ENCODE results near the gene GGNBP2. TPM values are rescaled to one million over a fixed set of nuclear protein-coding genes. Genes with fewer than 3 reads are reported as not detected.

Gene GGNBP2
- total and polyA plus RNA-seq, 2 of the 8 experiments (the other 6 are each of a cell fraction or from before 2014, with no cell fraction given), result 29.2 to 35.8 TPM

DNA sequence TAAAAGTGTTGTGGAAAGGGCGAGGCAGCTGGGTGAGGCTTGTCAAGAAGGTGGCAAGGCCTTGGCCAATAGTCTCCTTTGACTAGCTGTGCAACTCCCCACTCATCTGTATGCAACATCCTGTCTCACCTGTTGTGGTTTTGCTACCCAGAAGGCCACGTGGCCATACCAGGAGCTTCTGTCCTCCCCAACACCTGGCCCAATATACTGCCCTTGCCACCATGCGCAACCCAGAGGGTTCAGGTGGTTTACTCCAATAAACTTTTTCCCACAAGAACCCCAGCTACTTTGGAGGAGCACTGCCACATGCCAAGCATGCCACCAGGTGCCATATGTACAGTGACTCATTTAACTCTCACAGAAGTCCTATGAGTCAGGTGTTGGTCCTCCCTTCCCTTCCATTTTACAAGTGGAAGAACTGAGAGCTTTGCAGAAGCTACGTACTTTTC is 20.3 kb upstream of the GGNBP2 start:
- no peak for TF ChIP-seq CBX5 (IDR thresholded peaks at IDR 0.05; ENCODE audit: low read depth, low read length)
- TF ChIP-seq FOSL1 (IDR thresholded peaks at IDR 0.05; ENCODE audit: insufficient read depth, low read depth, low read length), result no peak
- TF ChIP-seq POLR2A (IDR thresholded peaks at IDR 0.05; ENCODE audit: control extremely low read depth in 1 of 2, low read depth in 2 of 2, low read length in 2 of 2), result no peak
- Histone ChIP-seq H4K91ac (replicated peaks; ENCODE audit: insufficient read length, low read length) (no peak overlapping the region), H3K79me2 (ENCODE audit: control insufficient read depth in 1 of 2, insufficient read depth in 2 of 2, low read length in 2 of 2) (peaks cover 0 to 3% of the 10 kb centered on the region in 2 experiments; a peak in 1 of 4 replicates), H3K56ac (replicated peaks; ENCODE audit: insufficient read length, low read depth, low read length) (no peak overlapping the region), H3K18ac (ENCODE audit: extremely low read depth, low read length) (no peak overlapping the region), H3K79me1 (ENCODE audit: low read depth, low read length) (peaks cover 3% of the 10 kb centered on the region; the same call in 1 of the 2 replicates), H3K23ac (ENCODE audit: insufficient read length) (no peak overlapping the region), H4K8ac (ENCODE audit: extremely low read depth, insufficient read depth, low read length) (no peak overlapping the region), H3K14ac (ENCODE audit: insufficient read length) (no peak overlapping the region), H3K4me2 (ENCODE audit: insufficient read depth in 1 of 2, low read depth in 2 of 2, low read length in 2 of 2) (no peak overlapping the region), H3K9me3 (ENCODE audit: insufficient read depth in 2 of 2, low read depth in 1 of 2, low read length in 1 of 2) (no peaks in the 10 kb centered on the region), H2BK5ac (ENCODE audit: low read depth, low read length) (no peak overlapping the region), H3K4me1 (replicated peaks in 1 of 4; ENCODE audit: control insufficient read depth in 3 of 4, insufficient read depth in 4 of 4, low read length in 3 of 4) (no peaks in the 10 kb centered on the region), H2AK5ac (ENCODE audit: low read depth, low read length) (no peak overlapping the region), H3K23me2 (ENCODE audit: low read depth, low read length) (0 out of 2 replicates have a peak, but pooled peaks cover 2% of the 10 kb centered on the region), H2BK20ac (ENCODE audit: low read length) (no peak overlapping the region), H3K27me3 (replicated peaks in 1 of 4; ENCODE audit: control insufficient read depth in 3 of 4, extremely low read depth in 1 of 4, insufficient read depth in 3 of 4, low read length in 3 of 4) (no peaks in the 10 kb centered on the region), H3K4ac (replicated peaks; ENCODE audit: insufficient read length, low read depth, low read length) (no peak overlapping the region), H3K9ac (replicated peaks in 1 of 4; ENCODE audit: extremely low read depth in 1 of 4, low read depth in 3 of 4, low read length in 3 of 4) (no peak overlapping the region), H3K27ac (ENCODE audit: low read depth, low read length) (no peak overlapping the region), H3K36me3 (ENCODE audit: control insufficient read depth in 2 of 4, insufficient read depth in 4 of 4, low read length in 3 of 4) (peaks cover 42 to 81% (median 61%) of the 10 kb centered on the region in 4 experiments), H2BK120ac (replicated peaks; ENCODE audit: low read depth, low read length) (no peak overlapping the region), H2AFZ (ENCODE audit: low read length) (no peak overlapping the region), H2BK15ac (ENCODE audit: low read length) (no peak overlapping the region), H4K5ac (ENCODE audit: insufficient read length, low read depth, low read length) (no peak overlapping the region), H3K4me3 (ENCODE audit: extremely low read depth in 1 of 4, insufficient read depth in 2 of 4, low read depth in 3 of 4, low read length in 4 of 4) (no peak overlapping the region), H4K20me1 (replicated peaks in 1 of 2; ENCODE audit: control insufficient read depth in 1 of 2, insufficient read depth in 2 of 2, low read length in 2 of 2) (peaks cover 6 to 8% of the 10 kb centered on the region in 2 experiments), H2BK12ac (ENCODE audit: low read depth, low read length) (no peak overlapping the region)
- ChIA-PET POLR2A (ENCODE audit: partially characterized antibody) (interaction anchor here (1.2 to 7.7 kb wide), 5 partner anchors 8 to 17 kb away, joined by 3 to 89 read pairs (median 29); partner anchors contain the start of genes MYO19 and PIGW), CTCF (ENCODE audit: partially characterized antibody) (interaction anchor here (0.6 to 1.5 kb wide), 2 partner anchors 62 to 873 kb away, joined by 3 read pairs; no protein-coding TSS in a partner anchor)
- WGBS, 2 experiments (ENCODE audit: extremely low coverage in 1 of 2, insufficient coverage in 1 of 2, insufficient read length in 1 of 2, insufficient replicate concordance in 2 of 2, low coverage in 1 of 2, low lambda C conversion rate in 2 of 2, missing lambda C conversion rate in 1 of 2), result 89% methylated on average over 4 of the region's 4 CpGs; no CpG with 5 or more reads in 1 of the 2 experiments
- DNase-seq (ENCODE audit: low read depth in 1 of 2, low spot score in 2 of 2) (no peak), FAIRE-seq (no peak)
